Measurements from ENCODE around the gene COX19. TPM values are rescaled to one million over a fixed set of nuclear protein-coding genes. Genes with fewer than 3 reads are reported as not detected.

Gene COX19
- total and polyA plus RNA-seq, 2 donors (not counting 3 experiments of a cell fraction or from before 2014, with no cell fraction given), result 6.8 to 10.6 TPM

GRCh38 chr7:967361-968082, 7.8 kb downstream of the COX19 start:
- no peak overlapping the region for H3K9ac ChIP-seq (replicated peaks; ENCODE audit: extremely low read depth, insufficient read depth, low read length)
- dilution Hi-C loops (cut with MboI; ENCODE audit: extremely low pct_ligation_motif_present, low sequenced_read_pairs), result no loop called here

More at GRCh38 chr7:967361-968082, 7.8 kb downstream of the COX19 start:
- ChIA-PET POLR2A (interaction anchor here (1.4 kb wide), 1 partner anchor 9 kb away, joined by 3 read pairs; no protein-coding TSS in a partner anchor), CTCF (no interaction called here)
- Histone ChIP-seq H3K4me2 (ENCODE audit: insufficient read depth, low read length) (no peak overlapping the region), H2AFZ (ENCODE audit: low read depth, low read length) (no peak overlapping the region), H3K36me3 (ENCODE audit: control insufficient read depth in 2 of 2, extremely low read depth in 1 of 2, insufficient read depth in 2 of 2, low read length in 2 of 2) (peaks cover 17 to 19% of the 10 kb centered on the region in 2 experiments), H3K9me1 (replicated peaks; ENCODE audit: control insufficient read depth, extremely low read depth, insufficient read depth, low read length) (no peaks in the 10 kb centered on the region), H3K27me3 (ENCODE audit: control insufficient read depth in 2 of 2, insufficient read depth in 2 of 2, low read length in 2 of 2) (no peaks in the 10 kb centered on the region), H4K20me1 (replicated peaks; ENCODE audit: control insufficient read depth, extremely low read depth, insufficient read depth, low read length) (no peaks in the 10 kb centered on the region), H3K9me3 (replicated peaks; ENCODE audit: control insufficient read depth, insufficient read depth, low read length) (no peaks in the 10 kb centered on the region), H3K27ac (ENCODE audit: insufficient read depth, low read depth, low read length) (no peak overlapping the region), H3K4me3 (replicated peaks in 1 of 3; ENCODE audit: insufficient read depth in 1 of 3, low read depth in 1 of 3, low read length in 3 of 3) (no peak overlapping the region), H3K79me2 (ENCODE audit: control insufficient read depth, insufficient read depth, low read length) (peaks cover 18% of the 10 kb centered on the region), H3K4me1 (ENCODE audit: control insufficient read depth, extremely low read depth, insufficient read depth, low read length) (no peaks in the 10 kb centered on the region)
- no peak for TF ChIP-seq JUN (IDR thresholded peaks at IDR 0.05; ENCODE audit: borderline replicate concordance, insufficient read depth, insufficient read length, low read depth)
- no peak for TF ChIP-seq CTCF (IDR thresholded peaks at IDR 0.05; ENCODE audit: extremely low read depth in 1 of 2, insufficient read depth in 1 of 2, low read depth in 1 of 2, low read length in 2 of 2)
- TF ChIP-seq GATA2 (IDR thresholded peaks at IDR 0.05; ENCODE audit: insufficient read depth, insufficient read length, low read depth, low read length), result no peak
- TF ChIP-seq POLR2AphosphoS5 (IDR thresholded peaks at IDR 0.05; ENCODE audit: insufficient read depth, low read depth, low read length), result peak; percentile 13
- DNase-seq (ENCODE audit: low read depth, low spot score) (no peak), FAIRE-seq (no peak)
- intact Hi-C loops (cut with micrococcal nuclease), result no loop called here
- no TSS peak for BruUV-seq (replicated peaks)
